Type B pancreatic cell (in vitro differentiated cells): ENCODE results near the gene KIF21A. TPM values are rescaled to one million over a fixed set of nuclear protein-coding genes. Genes with fewer than 3 reads are reported as not detected.
"Not testable (repeated sequence)": the region's sequence is repeated elsewhere in the genome, so short reads cannot be mapped to it uniquely, and the experiment has no call there.

Source experiments
- DNase-seq: peaks from one replicate; pipeline ENCODE4 v3.0.0; 2021; ENCODE audit warnings: mixed read lengths; ENCODE audit not compliant: unreplicated experiment; ENCODE audit errors: extremely low spot score
- H3K27ac Mint-ChIP-seq: 2 replicates; pipeline ENCODE4 v1.8.0; 2021; ENCODE audit warnings: mild to moderate bottlenecking, mixed read lengths
- H3K27me3 Mint-ChIP-seq: 2 replicates; pipeline ENCODE4 v1.8.0; 2021; ENCODE audit warnings: mixed read lengths
- H3K36me3 Mint-ChIP-seq: 2 replicates; pipeline ENCODE4 v1.8.0; 2021; ENCODE audit warnings: mixed read lengths
- H3K4me1 Mint-ChIP-seq: one replicate; pipeline ENCODE4 v1.8.0; 2021; ENCODE audit warnings: mixed read lengths; ENCODE audit not compliant: unreplicated experiment
- H3K4me3 Mint-ChIP-seq: 2 replicates; pipeline ENCODE4 v1.8.0; 2021; ENCODE audit warnings: mild to moderate bottlenecking, mixed read lengths
- H3K9me3 Mint-ChIP-seq: 2 replicates; pipeline ENCODE4 v1.8.0; 2021; ENCODE audit warnings: mixed read lengths
- CTCF ChIP-seq: fragments of 200-600 bp; sonication (generic); conservative IDR thresholded peaks from 2 replicates; pipeline ENCODE4 v1.5.0; 2021; ENCODE audit warnings: antibody characterized with exemption, mild to moderate bottlenecking
- total RNA-seq: library from RNA; stranded (reverse); gene quantifications from 2 replicates; pipeline ENCODE4 v1.2.1, GENCODE V29; 2021; ENCODE audit warnings: low replicate concordance

Gene KIF21A
- total RNA-seq, 1 donor from 2014 or later = 25.7 TPM

GRCh38 chr12:39476121-39476520 lies 33.2 kb upstream of the KIF21A start:
- no peak for DNase-seq
- no peak for TF ChIP-seq CTCF
- H3K36me3 Mint-ChIP-seq = no peaks in the 10 kb centered on the region
- H3K9me3 Mint-ChIP-seq = peaks cover 4% of the 10 kb centered on the region
- no peaks in the 10 kb centered on the region for H3K27me3 Mint-ChIP-seq
- H3K27ac Mint-ChIP-seq = no peak overlapping the region
- no peaks in the 10 kb centered on the region for H3K4me1 Mint-ChIP-seq
- no peak overlapping the region for H3K4me3 Mint-ChIP-seq

- DNase-seq, H3K36me3 Mint-ChIP-seq, H3K27ac Mint-ChIP-seq: not testable (repeated sequence)
Observed at GRCh38 chr12:39475136-39475535, 32.2 kb upstream of the KIF21A start.

GRCh38 chr12:39467432-39467870 lies 24.5 kb upstream of the KIF21A start:
- Mint-ChIP-seq H3K27me3 (no peaks in the 10 kb centered on the region), H3K4me3 (no peak overlapping the region), H3K4me1 (no peaks in the 10 kb centered on the region), H3K36me3 (no peaks in the 10 kb centered on the region), H3K27ac (no peak overlapping the region), H3K9me3 (no peaks in the 10 kb centered on the region)
- no peak for TF ChIP-seq CTCF
- no peak for DNase-seq

More at GRCh38 chr12:39475136-39475535, 32.2 kb upstream of the KIF21A start:
- not testable (repeated sequence) for H3K4me3 Mint-ChIP-seq, H3K9me3 Mint-ChIP-seq, H3K4me1 Mint-ChIP-seq, H3K27me3 Mint-ChIP-seq

- DNase-seq = no peak
- H3K27ac Mint-ChIP-seq = no peak overlapping the region
- no peak for TF ChIP-seq CTCF
- H3K36me3 Mint-ChIP-seq = no peaks in the 10 kb centered on the region
- H3K4me1 Mint-ChIP-seq = no peaks in the 10 kb centered on the region
- H3K27me3 Mint-ChIP-seq = no peaks in the 10 kb centered on the region
- H3K4me3 Mint-ChIP-seq = no peak overlapping the region
- H3K9me3 Mint-ChIP-seq = no peaks in the 10 kb centered on the region
Observed at GRCh38 chr12:39464976-39465695, 22.2 kb upstream of the KIF21A start.

- Mint-ChIP-seq H3K27me3 (no peaks in the 10 kb centered on the region), H3K9me3 (no peaks in the 10 kb centered on the region), H3K27ac (no peak overlapping the region), H3K36me3 (no peaks in the 10 kb centered on the region), H3K4me1 (no peaks in the 10 kb centered on the region), H3K4me3 (no peak overlapping the region)
- no peak for TF ChIP-seq CTCF
- DNase-seq = no peak
Observed at GRCh38 chr12:39461059-39461458, 18.1 kb upstream of the KIF21A start.

GRCh38 chr12:39459027-39459434 lies 16.1 kb upstream of the KIF21A start:
- H3K27me3 Mint-ChIP-seq = no peaks in the 10 kb centered on the region
- no peak for TF ChIP-seq CTCF
- H3K4me3 Mint-ChIP-seq = no peak overlapping the region
- H3K9me3 Mint-ChIP-seq = no peaks in the 10 kb centered on the region
- no peak overlapping the region for H3K27ac Mint-ChIP-seq
- DNase-seq = no peak
- H3K4me1 Mint-ChIP-seq = no peaks in the 10 kb centered on the region
- H3K36me3 Mint-ChIP-seq = no peaks in the 10 kb centered on the region
